Measurements from ENCODE around the gene PPL. TPM values are rescaled to one million over a fixed set of nuclear protein-coding genes. Genes with fewer than 3 reads are reported as not detected.

Gene PPL
- total RNA-seq, 1 experiment from 2014 or later: 56.4 TPM

- H3K36me3 ChIP-seq (ENCODE audit: control insufficient read depth in 1 of 2, insufficient read depth in 2 of 2, low read length in 2 of 2): peaks cover 26 to 32% of the 10 kb centered on the region in 2 experiments; a peak in 2 of 4 replicates
- DNase-seq (ENCODE audit: low read depth, low spot score): no peak
- ChIA-PET POLR2A (no interaction called here), CTCF (no interaction called here), RAD21 (ENCODE audit: low non-redundant PET in 1 of 2, low total read pairs in 2 of 2, uncharacterized antibody in 2 of 2, unreplicated experiment in 2 of 2) (no interaction called here)
- H3K9ac ChIP-seq (ENCODE audit: low read length): no peak overlapping the region
- no peaks in the 10 kb centered on the region for H3K9me3 ChIP-seq (ENCODE audit: control insufficient read depth in 1 of 2, insufficient read depth in 1 of 2, low read depth in 1 of 2, low read length in 2 of 2)
- TF ChIP-seq CEBPB (IDR thresholded peaks at IDR 0.05; ENCODE audit: low read depth) (no peak), SIN3A (IDR thresholded peaks at IDR 0.05; ENCODE audit: low read depth) (no peak), ZNF274 (IDR thresholded peaks at IDR 0.05; ENCODE audit: low read depth, low read length) (no peak), SP1 (IDR thresholded peaks at IDR 0.05; ENCODE audit: low read depth) (no peak), JUND (IDR thresholded peaks at IDR 0.05) (no peak)
- peaks cover 77% of the 10 kb centered on the region for H3K79me2 ChIP-seq (ENCODE audit: insufficient read depth, low read length)
- no peak overlapping the region for H3K4me3 ChIP-seq (replicated peaks in 1 of 2; ENCODE audit: low read depth in 1 of 2, low read length in 2 of 2)
- no TSS peak for BruUV-seq (replicated peaks)
- H3K27ac ChIP-seq (ENCODE audit: low read depth, low read length): no peak overlapping the region
- H4K20me1 ChIP-seq (ENCODE audit: insufficient read depth): no peaks in the 10 kb centered on the region; the same call in 1 of the 2 replicates
- no peak for ATAC-seq
- H2AFZ ChIP-seq (ENCODE audit: low read depth, low read length, poor library complexity, severe bottlenecking): no peak overlapping the region
- no peaks in the 10 kb centered on the region for H3K4me1 ChIP-seq (ENCODE audit: control insufficient read depth in 1 of 2, insufficient read depth in 2 of 2, low read length in 2 of 2)
- intact Hi-C loops (cut with micrococcal nuclease): no loop called here
- no peaks in the 10 kb centered on the region for H3K27me3 ChIP-seq (ENCODE audit: insufficient read depth, low read length)
- no peaks in the 10 kb centered on the region for H3K9me2 ChIP-seq (ENCODE audit: insufficient read depth)
- H3K4me2 ChIP-seq (ENCODE audit: low read length): no peak overlapping the region
These were observed 72.2 kb downstream of the PPL start for GRCh38 chr16:4864728-4865127.

- intact Hi-C loops (cut with micrococcal nuclease): no loop called here
- TF ChIP-seq ATF3 (IDR thresholded peaks at IDR 0.05): no peak
- TF ChIP-seq RAD21 (IDR thresholded peaks at IDR 0.05; ENCODE audit: low read depth): no peak
- no peak for TF ChIP-seq CBX3 (IDR thresholded peaks at IDR 0.05; ENCODE audit: low read depth)
- TF ChIP-seq EZH2phosphoT487 (IDR thresholded peaks at IDR 0.05; ENCODE audit: borderline replicate concordance): no peak
- no peak for TF ChIP-seq POLR2AphosphoS5 (IDR thresholded peaks at IDR 0.05; ENCODE audit: low read depth, low read length)
- TF ChIP-seq MAX (IDR thresholded peaks at IDR 0.05): no peak
- TF ChIP-seq ZBTB33 (IDR thresholded peaks at IDR 0.05; ENCODE audit: extremely low read depth, insufficient replicate concordance, low read length): no peak
- no peak for TF ChIP-seq ZFX (IDR thresholded peaks at IDR 0.05)
- TF ChIP-seq REST (IDR thresholded peaks at IDR 0.05; ENCODE audit: low read depth): no peak
- TF ChIP-seq POLR2A (IDR thresholded peaks at IDR 0.05; ENCODE audit: borderline replicate concordance, extremely low read depth, insufficient read depth, insufficient read length): no peak
- TF ChIP-seq CEBPB (IDR thresholded peaks at IDR 0.05; ENCODE audit: low read depth): no peak
- no peak for TF ChIP-seq FOSL1 (IDR thresholded peaks at IDR 0.05; ENCODE audit: low read depth)
- no peak for TF ChIP-seq EGR1 (IDR thresholded peaks at IDR 0.05; ENCODE audit: low read depth)
- TF ChIP-seq YY1 (IDR thresholded peaks at IDR 0.05; ENCODE audit: extremely low read depth, insufficient replicate concordance, low read depth, low read length): no peak
These were observed 74.3 kb downstream of the PPL start for GRCh38 chr16:4862639-4863038.

More at GRCh38 chr16:4862639-4863038, 74.3 kb downstream of the PPL start:
- H2AFZ ChIP-seq (ENCODE audit: low read depth, low read length, poor library complexity, severe bottlenecking): no peak overlapping the region
- H4K20me1 ChIP-seq (ENCODE audit: insufficient read depth): no peaks in the 10 kb centered on the region
- DNase-seq (ENCODE audit: low read depth, low spot score): no peak
- POLR2A ChIA-PET: no interaction called here
- no peaks in the 10 kb centered on the region for H3K27me3 ChIP-seq (ENCODE audit: insufficient read depth, low read length)
- ATAC-seq: no peak
- H3K9me3 ChIP-seq (ENCODE audit: control insufficient read depth in 1 of 2, insufficient read depth in 1 of 2, low read depth in 1 of 2, low read length in 2 of 2): no peaks in the 10 kb centered on the region
- H3K79me2 ChIP-seq (ENCODE audit: insufficient read depth, low read length): peaks cover 64% of the 10 kb centered on the region
- H3K4me2 ChIP-seq (ENCODE audit: low read length): no peak overlapping the region
- no peak overlapping the region for H3K4me3 ChIP-seq (replicated peaks in 1 of 2; ENCODE audit: low read depth in 1 of 2, low read length in 2 of 2)
- H3K4me1 ChIP-seq (ENCODE audit: control insufficient read depth in 1 of 2, insufficient read depth in 2 of 2, low read length in 2 of 2): no peaks in the 10 kb centered on the region
- no peaks in the 10 kb centered on the region for H3K9me2 ChIP-seq (ENCODE audit: insufficient read depth)
- no peak overlapping the region for H3K9ac ChIP-seq (ENCODE audit: low read length)
- no peak overlapping the region for H3K27ac ChIP-seq (ENCODE audit: low read depth, low read length)
- BruUV-seq (replicated peaks): no TSS peak
- RAD21 ChIA-PET (ENCODE audit: low non-redundant PET in 1 of 2, low total read pairs in 2 of 2, uncharacterized antibody in 2 of 2, unreplicated experiment in 2 of 2): no interaction called here
- CTCF ChIA-PET: no interaction called here
- peaks cover 45 to 46% of the 10 kb centered on the region in 2 experiments for H3K36me3 ChIP-seq (ENCODE audit: control insufficient read depth in 1 of 2, insufficient read depth in 2 of 2, low read length in 2 of 2)
